IMR-90 (cell line): ENCODE measurements around the gene CAMTA1. TPM values are rescaled to one million over a fixed set of nuclear protein-coding genes. Genes with fewer than 3 reads are reported as not detected.

Experiments used
- ATAC-seq: fragments of 200-7000 bp; cut with Tn5 transposase; 2 replicates; pipeline ENCODE4 v1.9.1; 2020; ENCODE audit warnings: low read depth, mild to moderate bottlenecking, moderate library complexity
- BruUV-seq: library from RNA; stranded (reverse); fragments of 400-500 nt; replicated peaks from 2 replicates; lab custom pipeline; 2021; lab: Mats Ljungman, UMichigan
- CTCF ChIA-PET: fragments of 300-600 bp; formaldehyde crosslinking; extraction: SDS; loops from one replicate; lab custom pipeline; 2021; ENCODE audit warnings: antibody characterized with exemption; lab: Yijun Ruan, JAX
- POLR2A ChIA-PET: fragments of 300-600 bp; sonication (Branson Sonifier 250); formaldehyde crosslinking; loops from one replicate; lab custom pipeline; 2022; ENCODE audit warnings: antibody characterized with exemption; ENCODE audit not compliant: unreplicated experiment; lab: Charles Lee
- DNase-seq: peaks from one replicate; pipeline ENCODE4 v3.0.0; 2013
- H2AFZ ChIP-seq: replicated peaks from 2 replicates; pipeline ENCODE3; 2013; ENCODE audit warnings: low read length, mild to moderate bottlenecking; ENCODE audit not compliant: poor library complexity
- H2AK5ac ChIP-seq: 2 replicates; pipeline ENCODE4 v1.6.1; 2013; ENCODE audit warnings: low read depth, low read length, inconsistent platforms
- H2AK9ac ChIP-seq: replicated peaks from 2 replicates; pipeline ENCODE3; 2013; ENCODE audit warnings: mild to moderate bottlenecking, low read depth, low read length, moderate library complexity; ENCODE audit not compliant: poor library complexity
- H2BK120ac ChIP-seq: 2 replicates; pipeline ENCODE4 v1.6.1; 2013; ENCODE audit warnings: low read depth, low read length, inconsistent platforms
- H2BK15ac ChIP-seq: 3 replicates; pipeline ENCODE4 v1.6.1; 2013; ENCODE audit warnings: low read depth, low read length, inconsistent platforms
- H2BK20ac ChIP-seq: 2 replicates; pipeline ENCODE4 v1.6.1; 2013; ENCODE audit warnings: low read depth, mild to moderate bottlenecking, inconsistent platforms, low read length, moderate library complexity
- H2BK5ac ChIP-seq: 2 replicates; pipeline ENCODE4 v1.6.1; 2013; ENCODE audit warnings: mild to moderate bottlenecking, low read depth, low read length, inconsistent platforms; ENCODE audit not compliant: poor library complexity, severe bottlenecking
- H3K14ac ChIP-seq: replicated peaks from 2 replicates; pipeline ENCODE4 v1.6.1; 2013; ENCODE audit warnings: low read depth, low read length, inconsistent platforms
- H3K18ac ChIP-seq: 2 replicates; pipeline ENCODE4 v1.6.1; 2013; ENCODE audit warnings: low read depth, low read length, control low read depth
- H3K23ac ChIP-seq: 2 replicates; pipeline ENCODE4 v1.6.1; 2013; ENCODE audit warnings: low read depth, low read length, inconsistent platforms
- H3K27ac ChIP-seq: 2 replicates; pipeline ENCODE4 v1.5.1; 2013; ENCODE audit warnings: mild to moderate bottlenecking, control low read depth, low read length; ENCODE audit not compliant: insufficient read depth
- H3K27me3 ChIP-seq: 2 replicates; pipeline ENCODE4 v1.6.1; 2013; ENCODE audit warnings: low read length; ENCODE audit not compliant: control insufficient read depth, insufficient read depth
- H3K36me3 ChIP-seq: 2 replicates; pipeline ENCODE4 v1.6.1; 2013; ENCODE audit warnings: low read length, mixed read lengths; ENCODE audit not compliant: control insufficient read depth, insufficient read depth
- H3K4ac ChIP-seq: 2 replicates; pipeline ENCODE4 v1.6.1; 2013; ENCODE audit warnings: low read depth, low read length, inconsistent platforms
- H3K4me1 ChIP-seq: 2 replicates; pipeline ENCODE4 v1.6.1; 2013; ENCODE audit warnings: low read length, mixed read lengths; ENCODE audit not compliant: control insufficient read depth, insufficient read depth
- H3K4me2 ChIP-seq: 2 replicates; pipeline ENCODE4 v1.6.1; 2013; ENCODE audit warnings: low read depth, mild to moderate bottlenecking, control low read depth, low read length, moderate library complexity
- H3K4me3 ChIP-seq: 2 replicates; pipeline ENCODE4 v1.5.1; 2013; ENCODE audit warnings: low read depth, mild to moderate bottlenecking, control low read depth, low read length, moderate library complexity; ENCODE audit not compliant: insufficient read depth
- H3K56ac ChIP-seq: 2 replicates; pipeline ENCODE4 v1.6.1; 2013; ENCODE audit warnings: low read length, inconsistent platforms; ENCODE audit not compliant: insufficient read depth; ENCODE audit errors: extremely low read depth
- H3K79me1 ChIP-seq, 2 experiments: 2 replicates each; pipeline ENCODE4 v1.6.1; 2013; ENCODE audit warnings: low read length in 2 of 2, inconsistent platforms in 1 of 2, low read depth in 1 of 2
- H3K9ac ChIP-seq: 2 replicates; pipeline ENCODE4 v1.6.1; 2013; ENCODE audit warnings: low read depth, low read length, control low read depth
- H3K9me1 ChIP-seq: 2 replicates; pipeline ENCODE4 v1.6.1; 2013; ENCODE audit warnings: low read length, inconsistent platforms; ENCODE audit not compliant: insufficient read depth
- H3K9me3 ChIP-seq: 2 replicates; pipeline ENCODE4 v1.6.1; 2013; ENCODE audit warnings: low read length; ENCODE audit not compliant: control insufficient read depth, insufficient read depth
- H4K20me1 ChIP-seq: 2 replicates; pipeline ENCODE4 v1.6.1; 2013; ENCODE audit warnings: low read length, inconsistent platforms; ENCODE audit not compliant: insufficient read depth
- H4K5ac ChIP-seq: 2 replicates; pipeline ENCODE4 v1.6.1; 2013; ENCODE audit warnings: mild to moderate bottlenecking, low read depth, low read length, control low read depth
- H4K8ac ChIP-seq, 2 experiments: 2 replicates each; pipeline ENCODE4 v1.6.1; 2013; ENCODE audit warnings: low read depth in 2 of 2, low read length in 2 of 2, control low read depth in 1 of 2, inconsistent platforms in 1 of 2
- H4K91ac ChIP-seq: 2 replicates; pipeline ENCODE4 v1.6.1; 2013; ENCODE audit warnings: low read depth, low read length, inconsistent platforms; ENCODE audit not compliant: insufficient read depth
- MAFK ChIP-seq: IDR thresholded peaks from 2 replicates; pipeline ENCODE4 v1.6.1; 2012; ENCODE audit warnings: low read depth, low read length, improper control_type of control experiment
- MAZ ChIP-seq: IDR thresholded peaks from 2 replicates; pipeline ENCODE4 v1.6.1; 2012; ENCODE audit warnings: low read depth, mild to moderate bottlenecking, low read length, improper control_type of control experiment, moderate library complexity, borderline replicate concordance
- MXI1 ChIP-seq: IDR thresholded peaks from 2 replicates; pipeline ENCODE4 v1.6.1; 2012; ENCODE audit warnings: low read depth, mild to moderate bottlenecking, low read length, moderate library complexity, borderline replicate concordance
- POLR2A ChIP-seq: IDR thresholded peaks from 2 replicates; pipeline ENCODE4 v1.6.1; 2012; ENCODE audit warnings: mild to moderate bottlenecking, low read depth, low read length
- SMC3 ChIP-seq: fragments of 150-350 bp; IDR thresholded peaks from 2 replicates; pipeline ENCODE4 v1.6.1; 2016; ENCODE audit warnings: low read depth, mild to moderate bottlenecking, antibody characterized with exemption, low read length, moderate library complexity
- WGBS, 2 experiments: methylation state at CpG; one replicate each; pipeline versions ENCODE4 v1.1.5 to v1.1.7; 2013; ENCODE audit warnings: missing lambda C conversion rate in 2 of 2; ENCODE audit not compliant: insufficient read length in 1 of 2; ENCODE audit errors: extremely low coverage in 2 of 2; 5-methylcytosine and 5-hydroxymethylcytosine counted together
- dilution Hi-C: fragments of 300-500 bp; cut with HindIII; formaldehyde crosslinking; loops from one replicate; pipeline ENCODE4 v1.14.3; 2018; ENCODE audit warnings: low sequenced_read_pairs; ENCODE audit not compliant: unreplicated experiment
- in situ Hi-C: fragments of 300-500 bp; cut with MboI; formaldehyde crosslinking; loops from 3 replicates; pipeline ENCODE4 v1.14.3; 2019; ENCODE audit warnings: low sequenced_read_pairs, inconsistent platforms, mixed read lengths
- intact Hi-C: fragments of 100-400 bp; cut with micrococcal nuclease; formaldehyde crosslinking; loops from 2 replicates; pipeline ENCODE4 v1.10.0; 2022
- polyA plus RNA-seq, 3 experiments: library from polyadenylated mRNA; depleted of rRNA; stranded (reverse); fragments of >200 nt; gene quantifications; 2 replicates each; pipeline ENCODE4 v1.2.3, GENCODE V29; 2012; ENCODE audit warnings: low replicate concordance in 1 of 3
- total RNA-seq: library from RNA; depleted of rRNA; stranded (reverse); fragments of >200 nt; gene quantifications from 2 replicates; pipeline ENCODE4 v1.2.3, GENCODE V29; 2012
- TF ChIP-seq, protein P1 (sequence below): fragments of 150-350 bp; IDR thresholded peaks from 2 replicates; pipeline ENCODE4 v1.6.1; 2016; ENCODE audit warnings: low read depth, mild to moderate bottlenecking, low read length, moderate library complexity, borderline replicate concordance

CAMTA1 gene
- total and polyA plus RNA-seq, 2 of the 4 experiments (the other 2 are of a cell fraction): 35.5 to 74.3 TPM

DNA sequence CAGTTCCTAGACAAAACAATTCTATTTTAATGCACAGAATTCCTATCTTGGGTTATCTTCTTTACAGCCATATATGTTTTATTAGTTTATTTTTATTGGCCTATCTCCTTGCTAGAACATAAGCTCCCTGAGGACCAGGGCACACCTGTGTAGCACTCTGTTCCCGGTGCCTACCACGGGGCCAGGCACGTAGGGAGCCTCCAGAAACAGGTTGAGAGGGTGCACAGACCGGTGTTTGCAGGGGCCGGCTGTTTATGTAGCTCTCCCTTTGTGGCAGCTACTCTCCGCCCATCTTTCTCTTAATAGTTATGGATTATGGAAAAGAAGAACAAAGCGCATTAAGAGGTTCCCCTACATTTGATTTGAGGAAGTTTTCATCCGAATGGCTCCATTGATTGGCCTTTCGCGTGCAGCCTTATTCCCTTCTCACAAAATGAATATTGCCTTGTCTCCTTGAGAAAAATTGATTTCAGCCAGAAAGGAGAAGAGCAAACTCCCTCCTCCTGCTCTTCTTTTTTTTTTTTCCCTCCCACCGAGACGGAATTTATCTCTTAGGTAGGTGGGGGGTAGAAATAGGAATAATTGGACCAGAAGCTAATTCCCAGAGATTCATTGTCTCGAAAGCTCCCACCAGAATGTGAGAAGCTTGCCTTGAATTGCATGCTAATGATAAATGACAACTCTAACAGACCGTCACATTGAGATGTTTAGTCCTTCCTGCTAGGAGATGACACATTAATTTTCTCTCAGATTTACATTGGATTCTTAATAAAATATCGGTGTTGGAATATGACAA is 447.4 kb downstream of the CAMTA1 start:
- intact Hi-C loops: no loop called here
- Histone ChIP-seq H2AK5ac (no peak overlapping the region), H2BK5ac (no peak overlapping the region), H3K27me3 (no peaks in the 10 kb centered on the region), H3K9me3 (no peaks in the 10 kb centered on the region), H3K4me3 (no peak overlapping the region), H3K9ac (no peak overlapping the region), H2AFZ (no peak overlapping the region), H3K23ac (no peak overlapping the region), H4K5ac (no peak overlapping the region), H3K4me2 (no peak overlapping the region), H4K8ac (no peak overlapping the region), H3K18ac (no peak overlapping the region), H2BK15ac (no peak overlapping the region), H2BK20ac (no peak overlapping the region), H4K20me1 (no peaks in the 10 kb centered on the region), H3K79me1 (no peaks in the 10 kb centered on the region), H3K36me3 (no peaks in the 10 kb centered on the region), H3K27ac (no peak overlapping the region), H2BK120ac (no peak overlapping the region), H3K14ac (no peak overlapping the region), H3K9me1 (no peaks in the 10 kb centered on the region), H3K4ac (no peak overlapping the region), H2AK9ac (no peak overlapping the region), H3K56ac (no peak overlapping the region), H3K4me1 (peaks cover 3% of the 10 kb centered on the region), H4K91ac (no peak overlapping the region)
- in situ Hi-C loops: no loop called here
- no peak for TF ChIP-seq MAZ
- no peak for TF ChIP-seq POLR2A
- TF ChIP-seq, protein P1, sequence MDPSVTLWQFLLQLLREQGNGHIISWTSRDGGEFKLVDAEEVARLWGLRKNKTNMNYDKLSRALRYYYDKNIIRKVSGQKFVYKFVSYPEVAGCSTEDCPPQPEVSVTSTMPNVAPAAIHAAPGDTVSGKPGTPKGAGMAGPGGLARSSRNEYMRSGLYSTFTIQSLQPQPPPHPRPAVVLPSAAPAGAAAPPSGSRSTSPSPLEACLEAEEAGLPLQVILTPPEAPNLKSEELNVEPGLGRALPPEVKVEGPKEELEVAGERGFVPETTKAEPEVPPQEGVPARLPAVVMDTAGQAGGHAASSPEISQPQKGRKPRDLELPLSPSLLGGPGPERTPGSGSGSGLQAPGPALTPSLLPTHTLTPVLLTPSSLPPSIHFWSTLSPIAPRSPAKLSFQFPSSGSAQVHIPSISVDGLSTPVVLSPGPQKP: no peak
- TF ChIP-seq MXI1: no peak
- TF ChIP-seq SMC3: no peak
- no peak for TF ChIP-seq MAFK
- WGBS, 2 experiments: no CpG with 5 or more reads among the region's 15 CpGs
- DNase-seq (no peak), ATAC-seq (no peak)
- dilution Hi-C loops: no loop called here
- BruUV-seq: no TSS peak
- POLR2A ChIA-PET: no interaction called here
- CTCF ChIA-PET: interaction anchor here (0.7 kb wide), 1 partner anchor 290 kb away, joined by 3 read pairs; no protein-coding TSS in a partner anchor
